Right lobe of liver (tissue), 6 donors: Measurements from ENCODE around the gene PPM1J. TPM values are rescaled to one million over a fixed set of nuclear protein-coding genes. Genes with fewer than 3 reads are reported as not detected.

Experiments used
- ATAC-seq, 4 donors: fragments of 200-7000 bp; cut with Tn5 transposase; one replicate each; pipeline ENCODE4 v1.9.1; 2020; ENCODE audit warnings: mild to moderate bottlenecking in 4 of 4, moderate library complexity in 4 of 4
- DNase-seq, 3 donors: peaks; one replicate each; pipeline ENCODE4 v3.0.0-alpha.2; 2020
- H3K27ac ChIP-seq, 3 donors: fragments of 200-600 bp; one replicate each; pipeline ENCODE4 v1.8.0; 2022
- H3K27me3 ChIP-seq, 2 donors: fragments of 200-600 bp; one replicate each; pipeline ENCODE4 v1.8.0; 2022
- H3K36me3 ChIP-seq, 4 donors: fragments of 200-600 bp; sonication (generic) in 1 of 4; one replicate each; pipeline versions ENCODE4 v1.5.1 to v1.8.0; 2017 to 2022; ENCODE audit warnings: control low read depth in 1 of 4
- H3K4me1 ChIP-seq, 4 donors: fragments of 200-600 bp; sonication (generic) in 1 of 4; one replicate each; pipeline versions ENCODE4 v1.5.1 to v1.8.0; 2017 to 2022; ENCODE audit warnings: control low read depth in 1 of 4
- H3K4me3 ChIP-seq, 3 donors: fragments of 200-600 bp; one replicate each; pipeline ENCODE4 v1.8.0; 2022
- H3K9me3 ChIP-seq, 4 donors: fragments of 200-600 bp; sonication (generic) in 1 of 4; one replicate each; pipeline versions ENCODE4 v1.5.1 to v1.8.0; 2017 to 2022; ENCODE audit warnings: control low read depth in 1 of 4
- CTCF ChIP-seq, 4 donors: fragments of 200-600 bp in 3 of 4; fragments of 450-650 bp in 1 of 4; IDR thresholded peaks; one replicate each; pipeline versions ENCODE4 v1.5.1 to v1.8.0; 2016 to 2022; ENCODE audit warnings: antibody characterized with exemption in 4 of 4, mild to moderate bottlenecking in 2 of 4
- POLR2A ChIP-seq: fragments of 450-650 bp; IDR thresholded peaks from one replicate; pipeline ENCODE4 v1.6.1; 2017; ENCODE audit warnings: antibody characterized with exemption, mild to moderate bottlenecking
- WGBS: methylation state at CpG from one replicate; pipeline ENCODE4 v1.1.6; 2018; ENCODE audit warnings: low coverage, low lambda C conversion rate; ENCODE audit not compliant: insufficient coverage; ENCODE audit errors: missing lambda C conversion rate; 5-methylcytosine and 5-hydroxymethylcytosine counted together
- intact Hi-C, 2 donors: fragments of 100-400 bp; cut with DNase I; formaldehyde crosslinking; loops; one replicate each; pipeline versions ENCODE4 v1.11.2 to v1.14.1; 2022
- total RNA-seq, 6 experiments: library from RNA; depleted of rRNA in 2 of 6; stranded (reverse); fragments of >200 nt in 2 of 6; fragmentation: NEBNext Ultra II Directional in 3 of 6; extraction: Animal tissue kit (Norgen Biotek cat#: 25700) in 3 of 6; gene quantifications; one replicate each; pipeline versions ENCODE4 v1.1.0 to v1.2.4, GENCODE V29; 2016 to 2023
- donor health status: DM: no; HTN: yes; CAD: no.
- donor health status: DM: no; HTN: no; CAD: no.
- donor health status: DM: no; HTN: no; CAD: no.
- donor health status: DM: no; HTN: yes; CAD: no.
- donor health status: DM: no; HTN: yes; CAD: no.

PPM1J gene
- total RNA-seq, 6 experiments from 2014 or later: 0.15 to 1.2 (median 0.40) TPM

- H3K27ac ChIP-seq: peak overlapping the region; percentile 81 to 83 (median 83)
- H3K36me3 ChIP-seq: peaks cover 0 to 27% (median 3%) of the 10 kb centered on the region in 4 donors
- ATAC-seq (peak; percentile 65 to 83 (median 76)), DNase-seq (peak; percentile 80 to 88 (median 83))
- no peaks in the 10 kb centered on the region for H3K27me3 ChIP-seq
- H3K4me1 ChIP-seq: peaks cover 4 to 44% (median 28%) of the 10 kb centered on the region in 4 donors
- no peak for TF ChIP-seq POLR2A
- TF ChIP-seq CTCF (IDR thresholded peaks at IDR 0.05): no peak
- 47% methylated on average over 9 of the region's 17 CpGs for WGBS
- H3K9me3 ChIP-seq: no peaks in the 10 kb centered on the region
- intact Hi-C loops: loop anchor here in 1 of 2 donors (10.0 kb wide), 1 partner anchor 314 kb away; no protein-coding TSS in a partner anchor
- peak overlapping the region in 1 of 3 donors; percentile 8 for H3K4me3 ChIP-seq
These were observed 16.5 kb downstream of the PPM1J start for GRCh38 chr1:112698366-112699310.

GRCh38 chr1:112697781-112698201, 17.3 kb downstream of the PPM1J start:
- TF ChIP-seq POLR2A (no peak), CTCF (IDR thresholded peaks at IDR 0.05) (no peak)
- DNase-seq (no peak), ATAC-seq (no peak)
- 86% methylated on average over 3 of the region's 9 CpGs for WGBS
- intact Hi-C loops: loop anchor here in 1 of 2 donors (10.0 kb wide), 1 partner anchor 313 kb away; no protein-coding TSS in a partner anchor
- H3K4me1 ChIP-seq: peaks cover 4 to 43% (median 27%) of the 10 kb centered on the region in 4 donors
- peak overlapping the region in 2 of 3 donors; percentile 81 to 83 for H3K27ac ChIP-seq
- H3K4me3 ChIP-seq: no peak overlapping the region
- H3K27me3 ChIP-seq: no peaks in the 10 kb centered on the region
- peaks cover 0 to 32% (median 5%) of the 10 kb centered on the region in 4 donors for H3K36me3 ChIP-seq
- H3K9me3 ChIP-seq: no peaks in the 10 kb centered on the region

GRCh38 chr1:112696578-112697314, 18.4 kb downstream of the PPM1J start:
- H3K36me3 ChIP-seq: peaks cover 0 to 32% (median 9%) of the 10 kb centered on the region in 4 donors
- H3K4me3 ChIP-seq: no peak overlapping the region

More at GRCh38 chr1:112696578-112697314, 18.4 kb downstream of the PPM1J start:
- TF ChIP-seq POLR2A: no peak
- TF ChIP-seq CTCF (IDR thresholded peaks at IDR 0.05): no peak
- H3K27me3 ChIP-seq: no peaks in the 10 kb centered on the region
- ATAC-seq (no peak), DNase-seq (no peak)
- intact Hi-C loops: loop anchor here in 1 of 2 donors (10.0 kb wide), 1 partner anchor 312 kb away; no protein-coding TSS in a partner anchor
- peaks cover 4 to 41% (median 25%) of the 10 kb centered on the region in 4 donors for H3K4me1 ChIP-seq
- WGBS: 81% methylated on average over 5 of the region's 7 CpGs
- H3K27ac ChIP-seq: no peak overlapping the region
- no peaks in the 10 kb centered on the region for H3K9me3 ChIP-seq
